ENCODE data around the gene GNG3.
"Not testable (repeated sequence)": the region's sequence is repeated elsewhere in the genome, so short reads cannot be mapped to it uniquely, and the experiment has no call there.

The GNG3 gene

DNA sequence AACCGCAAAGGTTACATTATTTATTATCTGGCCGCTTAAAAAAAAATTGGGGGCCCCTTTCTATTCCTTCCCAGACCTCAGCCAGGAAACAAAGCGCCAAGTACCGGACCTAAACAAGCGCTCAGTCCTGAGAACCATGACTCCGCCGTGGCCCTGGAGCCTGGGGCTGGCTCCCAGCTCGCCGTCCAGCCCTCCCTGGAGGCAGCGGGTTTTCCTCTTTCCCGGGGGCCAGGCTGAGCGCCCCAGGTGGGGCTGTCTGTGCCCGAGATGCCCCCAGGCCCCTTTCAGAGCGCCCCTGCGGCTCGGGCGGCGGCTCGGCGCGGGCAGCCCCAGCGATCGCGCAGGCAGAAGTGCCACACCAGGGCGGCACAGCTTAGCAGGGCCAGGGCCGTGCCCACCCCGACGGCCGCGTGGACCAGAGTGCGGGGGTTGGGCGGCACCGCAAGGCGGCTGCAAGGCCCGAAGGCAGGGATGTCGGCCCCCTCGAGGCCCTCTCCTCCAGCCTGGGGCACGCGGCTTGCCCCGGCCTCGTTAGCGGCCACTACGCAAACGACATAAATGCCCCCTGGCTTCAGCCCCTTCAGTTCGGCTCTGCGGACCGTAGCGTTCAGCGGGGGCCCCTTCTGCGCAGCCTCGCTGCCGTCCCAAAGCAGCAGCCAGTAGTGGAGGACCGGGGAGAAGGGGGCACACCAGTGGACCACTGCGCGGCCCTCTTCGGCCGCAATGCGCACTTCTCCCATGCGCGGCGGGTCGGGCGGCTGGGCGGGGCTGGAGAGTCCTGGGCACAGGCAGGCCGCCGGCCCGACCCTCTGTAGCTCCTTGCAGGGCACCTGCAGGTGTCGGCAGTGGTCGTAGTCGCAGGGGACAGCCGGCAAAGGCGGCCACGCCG is 19.7 kb upstream of the GNG3 start:
- in situ Hi-C loops (cut with MboI; ENCODE audit: low sequenced_read_pairs) = no loop called here

DNA sequence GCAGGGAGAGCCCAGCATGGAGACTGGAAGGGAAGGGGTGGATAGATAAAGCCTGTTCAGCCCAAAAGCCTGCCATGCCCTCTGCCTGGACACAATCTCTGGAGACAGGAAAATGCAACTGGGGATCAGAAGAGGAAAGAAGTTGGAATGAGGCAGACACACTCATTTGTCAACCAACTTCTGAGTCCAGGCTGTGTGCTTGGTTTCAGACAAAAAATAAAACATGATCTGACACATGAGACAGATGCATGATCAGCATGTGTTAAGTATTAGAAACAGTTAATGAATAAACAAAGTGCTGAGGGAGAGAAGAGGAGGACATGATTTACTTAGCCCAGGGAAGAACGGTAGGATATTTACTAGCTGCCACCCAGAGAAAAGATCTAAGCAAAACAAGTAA is 19.0 kb upstream of the GNG3 start:
- in situ Hi-C loops (cut with MboI; ENCODE audit: low sequenced_read_pairs) = no loop called here

DNA sequence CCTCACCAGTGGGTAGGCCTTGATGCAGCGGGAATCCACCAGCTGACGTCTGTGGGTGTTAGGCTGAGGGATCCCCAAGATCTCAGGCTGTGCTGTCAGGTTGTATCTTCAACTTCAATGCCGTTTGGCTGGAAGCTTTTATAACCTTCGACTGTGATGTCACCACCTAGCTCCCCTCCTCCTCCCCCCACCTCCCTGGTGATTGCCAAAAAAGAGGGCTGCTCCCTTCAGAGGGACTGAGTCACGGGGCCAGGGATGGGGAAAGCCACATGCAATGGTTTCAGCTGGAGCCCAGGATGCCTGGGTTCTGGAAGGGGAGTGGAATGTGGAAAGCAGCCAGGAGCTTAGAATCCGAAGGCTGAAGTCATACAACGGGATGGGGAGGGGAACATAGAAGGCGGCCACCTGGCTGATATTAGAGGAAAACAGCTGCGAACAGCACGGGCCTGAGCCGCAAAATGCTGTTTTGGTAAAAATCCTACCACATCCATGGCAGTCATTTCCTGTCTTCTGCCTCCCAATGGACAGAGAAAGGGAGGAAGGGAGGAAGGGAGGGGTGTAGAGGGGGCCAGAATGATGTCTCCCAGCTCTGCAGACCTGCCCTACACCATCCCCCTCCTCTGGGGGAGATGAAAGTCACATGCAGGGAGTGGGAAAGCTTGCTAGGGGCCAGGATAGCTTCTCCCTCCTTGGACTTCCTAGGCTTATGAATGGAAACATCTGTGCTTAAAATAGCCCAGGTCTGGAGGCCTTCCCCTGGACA is 17.9 kb upstream of the GNG3 start, which contains the start of gene LRRN4CL:
Gene LRRN4CL, minus strand, starts transcription at position 110 of the 763 bp plus-strand sequence. CDS start 1,022 bp downstream, outside the sequence.
- in situ Hi-C loops (cut with MboI; ENCODE audit: low sequenced_read_pairs) = no loop called here

DNA sequence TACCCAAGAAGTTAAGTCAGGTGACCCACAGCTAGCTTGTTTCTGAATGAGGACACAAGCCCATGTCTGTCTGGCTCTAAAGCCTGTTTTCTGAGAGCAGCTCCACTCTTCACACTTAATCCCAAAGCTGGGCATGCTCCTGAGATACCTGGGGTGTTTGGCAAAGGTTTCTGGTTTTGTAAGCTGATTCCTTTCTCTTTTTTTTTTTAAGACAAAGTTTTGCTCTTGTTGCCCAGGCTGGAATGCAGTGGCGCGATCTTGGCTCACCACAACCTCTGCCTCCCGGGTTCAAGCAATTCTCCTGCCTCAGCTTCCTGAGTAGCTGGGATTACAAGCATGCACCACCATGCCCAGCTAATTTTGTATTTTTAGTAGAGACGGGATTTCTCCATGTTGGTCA is 13.9 kb upstream of the GNG3 start:
- in situ Hi-C loops (cut with MboI; ENCODE audit: low sequenced_read_pairs) = not testable (repeated sequence)

DNA sequence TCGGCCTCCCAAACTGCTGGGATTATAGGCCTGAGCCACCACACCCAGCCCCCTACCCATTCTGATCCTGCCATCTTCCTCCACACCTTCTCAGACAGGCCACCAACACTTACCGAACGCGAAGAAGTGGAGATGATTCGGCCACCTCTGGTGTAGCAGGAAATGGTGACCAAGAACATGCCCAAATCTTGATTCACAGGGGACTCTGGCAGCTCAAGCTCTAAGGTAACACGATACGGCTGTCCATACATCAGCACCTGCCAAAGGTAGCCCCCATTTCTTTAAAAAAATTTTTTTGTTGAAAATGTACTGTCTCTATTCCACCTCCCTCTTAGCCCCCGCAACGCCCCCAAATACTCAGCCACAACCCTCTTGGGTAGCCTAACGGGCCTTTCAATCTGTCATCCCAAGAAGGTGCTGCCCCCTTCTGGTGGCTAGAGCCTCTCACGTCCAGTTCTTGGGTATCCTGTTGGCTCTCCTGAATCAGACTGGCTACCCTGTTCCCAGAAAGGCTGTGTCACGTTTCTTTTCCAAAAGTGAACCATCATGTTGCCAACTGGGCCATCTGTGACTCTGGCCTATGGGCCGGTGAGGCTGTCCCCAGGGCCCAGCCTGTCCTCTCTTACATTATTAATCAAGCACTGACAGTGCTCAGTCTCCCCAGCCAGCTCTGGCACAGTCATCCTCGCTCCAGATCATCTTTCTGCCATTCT is 12.9 kb upstream of the GNG3 start:
- in situ Hi-C loops (cut with MboI; ENCODE audit: low sequenced_read_pairs) = no loop called here

DNA sequence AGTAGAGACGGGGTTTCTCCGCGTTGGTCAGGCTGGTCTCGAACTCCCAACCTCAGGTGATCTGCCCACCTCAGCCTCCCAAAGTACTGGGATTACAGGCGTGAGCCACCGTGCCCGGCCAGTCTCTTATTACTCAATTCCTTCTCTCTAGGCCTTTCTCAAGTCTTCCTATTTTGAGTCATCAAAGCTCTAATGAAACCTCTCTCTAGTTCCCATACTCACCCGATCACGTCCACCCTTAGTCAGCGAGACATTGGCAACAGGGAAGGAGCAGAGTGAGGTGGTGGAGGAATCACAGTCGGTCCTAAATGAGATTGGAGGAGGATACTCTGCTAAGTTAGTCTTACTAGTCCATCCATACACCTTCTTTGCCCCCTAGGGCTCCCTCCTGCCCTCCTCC is 5.2 kb upstream of the GNG3 start:
- in situ Hi-C loops (cut with MboI; ENCODE audit: low sequenced_read_pairs) = no loop called here

DNA sequence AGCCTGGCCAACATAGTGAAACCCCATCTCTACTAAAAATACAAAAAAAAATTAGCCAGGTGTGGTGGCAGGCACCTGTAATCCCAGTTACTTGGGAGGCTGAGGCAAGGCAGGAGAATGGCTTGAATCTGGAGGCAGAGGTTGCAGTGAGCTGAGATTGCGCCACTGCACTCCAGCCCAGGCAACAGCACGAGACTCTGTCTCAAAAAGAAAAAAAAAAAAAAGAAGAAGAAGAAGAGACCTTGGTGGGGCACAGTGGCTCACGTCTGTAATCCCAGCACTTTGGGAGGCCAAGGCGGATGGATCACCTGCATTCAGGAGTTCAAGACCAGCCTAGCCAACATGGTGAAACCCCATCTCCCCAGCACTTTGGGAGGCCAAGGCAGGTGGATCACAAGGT is 3.6 kb upstream of the GNG3 start:
- in situ Hi-C loops (cut with MboI; ENCODE audit: low sequenced_read_pairs) = not testable (repeated sequence)

DNA sequence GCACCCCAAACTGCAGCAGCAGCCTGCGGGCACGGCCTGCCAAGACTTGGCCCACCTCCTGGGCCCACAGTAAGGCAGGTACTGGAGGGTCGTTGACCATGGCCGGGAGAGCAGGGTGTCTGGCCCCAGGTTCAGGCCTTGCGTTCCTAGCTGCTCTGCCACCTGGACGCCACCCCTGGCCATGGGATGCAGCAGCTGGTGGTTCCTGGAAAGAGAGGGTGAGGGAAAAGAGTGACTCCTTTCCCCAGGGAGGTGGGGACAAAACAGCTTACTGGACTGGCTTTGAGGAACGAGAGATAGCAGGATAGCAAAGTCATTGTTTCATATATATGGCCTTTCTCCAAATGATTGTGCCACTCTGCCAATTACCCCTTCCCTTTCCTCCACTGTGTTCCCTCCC is 2.1 kb upstream of the GNG3 start:
- in situ Hi-C loops (cut with MboI; ENCODE audit: low sequenced_read_pairs) = no loop called here

DNA sequence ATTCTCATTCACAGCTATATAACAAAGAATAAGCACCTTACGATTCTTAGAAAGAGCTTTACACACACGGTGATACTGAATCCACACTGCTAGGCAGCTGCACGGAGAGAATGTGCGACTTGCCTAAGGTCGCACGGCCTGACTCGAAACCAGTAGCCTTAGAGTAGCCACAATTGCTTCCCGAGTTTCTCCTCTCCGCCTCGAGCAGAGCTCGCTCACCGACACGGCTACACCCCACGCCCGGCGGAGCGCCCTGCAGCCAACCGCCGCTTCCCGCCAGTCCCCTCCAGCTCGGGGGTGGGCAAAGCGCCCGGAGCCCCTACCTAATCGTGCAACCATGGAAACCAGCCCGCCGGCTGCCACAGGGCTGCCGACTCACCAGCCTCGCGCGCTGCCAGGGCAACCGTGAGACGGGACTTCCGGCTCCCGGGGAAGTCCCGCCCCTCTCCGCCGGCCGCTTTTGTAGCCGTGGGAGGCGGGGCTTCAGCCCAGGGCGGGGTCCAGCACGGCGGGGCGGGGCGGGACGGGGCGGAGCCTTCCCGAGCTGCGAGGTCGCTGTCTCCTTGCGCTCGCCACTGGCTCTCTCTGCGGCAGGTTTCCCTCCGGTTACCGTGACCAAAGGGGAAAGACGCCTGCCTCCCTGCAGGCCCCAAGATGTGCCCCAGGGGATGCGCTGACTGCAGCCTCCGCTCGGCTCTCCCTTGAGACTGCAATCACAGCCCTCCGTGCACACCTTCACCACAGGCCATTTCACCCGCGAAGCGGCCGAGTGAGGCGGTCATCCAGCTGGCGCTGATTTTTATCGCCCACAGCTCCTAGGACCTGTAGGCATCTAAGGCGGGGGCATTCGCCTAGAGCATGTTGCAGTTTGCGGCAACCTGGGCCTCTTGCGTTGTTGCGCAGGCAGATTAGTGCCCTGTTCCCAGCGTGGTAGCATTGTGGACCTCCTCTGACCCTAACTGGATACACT is 1.3 kb upstream of the GNG3 start:
- in situ Hi-C loops (cut with MboI; ENCODE audit: low sequenced_read_pairs) = no loop called here

DNA sequence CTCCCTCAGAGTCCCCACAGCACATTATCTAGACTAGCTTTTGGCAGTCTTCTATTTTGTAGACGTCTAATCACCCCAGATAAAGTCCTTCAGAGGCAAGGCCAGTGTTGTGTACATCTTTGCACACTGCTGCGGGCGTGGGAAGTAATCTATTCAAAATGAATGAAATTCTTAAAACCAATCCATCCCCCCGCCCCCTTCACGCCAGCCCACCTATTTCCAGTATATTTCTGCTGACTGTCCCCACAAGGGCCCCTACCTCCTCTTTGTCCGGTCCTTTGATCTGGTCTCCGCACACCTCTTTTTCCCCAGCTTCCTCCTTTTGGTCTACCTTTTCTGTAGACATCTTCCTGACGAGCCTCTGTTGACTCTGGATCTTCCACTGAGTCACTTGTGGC is 627 bp upstream of the GNG3 start:
- in situ Hi-C loops (cut with MboI; ENCODE audit: low sequenced_read_pairs) = no loop called here

DNA sequence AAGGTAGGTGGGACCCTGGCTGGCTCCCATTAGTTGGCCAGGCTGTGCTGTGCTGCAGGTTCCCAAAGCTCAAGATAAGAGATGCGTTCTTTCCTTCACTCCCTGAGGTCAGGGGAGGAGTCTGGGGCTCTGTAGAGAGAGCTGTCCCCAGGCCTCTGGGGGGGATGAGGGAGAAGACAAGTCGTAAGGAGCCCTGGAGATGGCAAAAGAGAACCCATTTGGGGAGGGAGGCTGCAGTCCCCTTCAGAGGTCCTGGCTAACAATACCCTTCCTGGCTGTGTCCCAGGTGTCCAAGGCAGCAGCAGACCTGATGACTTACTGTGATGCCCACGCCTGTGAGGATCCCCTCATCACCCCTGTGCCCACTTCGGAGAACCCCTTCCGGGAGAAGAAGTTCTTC is 916 bp downstream of the GNG3 start:
- in situ Hi-C loops (cut with MboI; ENCODE audit: low sequenced_read_pairs) = no loop called here

DNA sequence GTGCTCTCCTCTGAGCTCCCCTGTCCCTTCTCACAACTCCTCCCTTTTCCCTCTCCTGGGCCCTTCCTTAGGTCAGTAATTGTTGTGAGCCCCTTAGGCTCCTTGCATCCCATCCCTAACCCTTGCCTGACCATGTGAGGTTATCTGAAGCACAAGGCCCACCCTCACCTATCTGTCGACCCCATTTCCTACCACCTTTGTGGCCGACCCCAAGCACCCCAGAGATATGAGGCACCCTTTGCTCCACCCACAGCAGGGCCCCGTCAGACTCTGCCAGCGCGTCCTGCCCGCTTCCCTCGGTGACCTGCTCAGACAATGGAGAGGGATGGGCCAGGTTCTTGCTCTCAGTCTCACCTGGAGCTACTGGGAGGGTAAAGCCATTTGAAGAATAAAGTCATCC is 1.3 kb downstream of the GNG3 start:
- in situ Hi-C loops (cut with MboI; ENCODE audit: low sequenced_read_pairs) = no loop called here

DNA sequence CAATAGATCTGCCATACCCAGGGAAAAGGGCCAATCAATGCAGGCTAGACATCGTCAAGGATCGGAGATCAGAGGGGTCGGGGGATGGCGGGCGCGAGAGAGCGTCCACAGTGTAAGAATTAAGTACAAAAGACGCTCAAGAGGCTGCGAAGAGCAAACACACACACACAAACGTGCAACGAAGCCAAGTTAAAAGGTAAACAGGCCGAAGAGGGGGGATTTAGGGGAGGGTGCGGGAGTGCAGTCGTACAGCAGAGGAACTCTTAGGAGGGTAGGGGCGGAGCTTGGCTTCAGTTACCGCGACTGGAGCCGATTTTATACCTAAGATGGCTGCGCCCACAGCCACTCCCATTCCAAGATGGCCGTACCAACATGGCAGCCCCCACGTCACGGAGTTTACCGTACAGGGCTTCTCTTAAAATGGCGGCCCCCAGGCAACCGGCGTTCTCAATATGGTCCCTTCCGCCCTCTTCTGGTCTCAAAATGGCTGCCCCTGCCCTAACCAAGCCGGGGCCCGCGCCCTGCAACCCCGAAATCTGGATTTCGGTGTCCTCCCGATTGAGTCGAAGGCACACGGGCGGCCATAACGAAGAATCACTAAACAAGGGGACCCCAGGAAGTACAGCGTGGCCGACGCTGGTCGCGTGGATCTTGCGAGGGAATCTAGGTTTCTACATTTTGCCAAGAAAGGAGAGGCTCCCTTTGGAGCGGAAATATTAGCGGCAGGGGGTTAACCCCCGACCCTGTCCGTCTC is 1.9 kb downstream of the GNG3 start:
- in situ Hi-C loops (cut with MboI; ENCODE audit: low sequenced_read_pairs) = no loop called here

DNA sequence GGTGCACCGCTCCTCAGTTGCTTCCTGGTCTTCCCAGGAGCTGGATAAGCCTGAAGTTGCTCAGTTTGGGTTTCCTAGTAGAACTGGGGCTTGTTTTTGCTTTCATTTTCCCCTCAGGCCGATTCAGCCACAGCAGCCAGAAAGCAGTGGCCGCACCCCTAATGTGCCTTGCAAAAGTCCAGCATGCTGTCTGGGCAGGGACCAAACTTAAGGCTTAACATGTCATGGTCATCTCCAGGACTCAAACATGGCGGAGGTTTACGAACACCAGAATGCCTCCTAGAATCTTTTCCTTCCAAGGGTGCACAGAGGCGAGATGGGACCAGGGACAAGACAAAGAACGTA is 2.5 kb downstream of the GNG3 start:
- in situ Hi-C loops (cut with MboI; ENCODE audit: low sequenced_read_pairs) = no loop called here

DNA sequence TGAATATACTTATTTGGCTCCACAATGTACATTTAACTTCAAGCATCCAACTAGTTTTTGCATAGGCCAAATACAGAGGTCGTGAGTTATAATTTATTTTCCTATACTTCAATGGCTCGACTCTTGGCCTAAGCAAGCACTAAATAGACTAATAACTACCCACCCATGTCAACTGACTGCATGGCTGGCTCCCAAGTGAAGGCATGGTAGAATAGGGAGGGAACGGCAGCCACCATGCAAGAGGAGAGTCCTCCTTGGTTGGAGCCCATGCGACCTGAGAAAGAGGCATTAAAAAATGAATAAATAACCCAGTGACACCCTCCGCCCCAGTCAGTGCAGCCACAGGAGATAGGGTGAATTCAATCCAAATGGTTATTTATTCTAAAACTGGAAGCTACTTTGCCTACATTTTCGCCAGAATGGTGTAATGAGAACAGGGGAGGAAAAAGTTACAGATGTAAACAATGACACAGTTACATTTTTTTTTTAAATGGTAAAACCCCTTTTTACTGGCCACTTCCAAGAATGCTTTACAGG is 4.9 kb downstream of the GNG3 start:
- in situ Hi-C loops (cut with MboI; ENCODE audit: low sequenced_read_pairs) = no loop called here

DNA sequence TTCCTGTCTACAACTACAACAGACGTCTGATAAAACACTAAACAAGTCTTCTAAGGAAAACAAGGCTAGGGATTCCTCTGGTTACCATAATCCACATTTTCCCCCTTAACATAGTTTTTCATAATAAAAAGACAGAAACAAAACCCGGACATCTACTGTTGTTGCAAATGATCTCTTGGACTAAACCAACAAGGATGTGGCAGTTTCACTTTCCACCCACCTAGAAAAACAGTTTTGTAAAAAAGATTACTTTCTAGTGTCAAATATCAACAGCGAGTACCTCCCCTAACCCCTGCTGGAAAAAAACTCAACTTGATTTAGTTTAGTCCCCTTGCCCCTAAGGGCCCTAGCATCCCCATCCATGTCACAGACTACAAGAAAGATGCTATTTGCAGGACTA is 5.4 kb downstream of the GNG3 start:
- in situ Hi-C loops (cut with MboI; ENCODE audit: low sequenced_read_pairs) = no loop called here

DNA sequence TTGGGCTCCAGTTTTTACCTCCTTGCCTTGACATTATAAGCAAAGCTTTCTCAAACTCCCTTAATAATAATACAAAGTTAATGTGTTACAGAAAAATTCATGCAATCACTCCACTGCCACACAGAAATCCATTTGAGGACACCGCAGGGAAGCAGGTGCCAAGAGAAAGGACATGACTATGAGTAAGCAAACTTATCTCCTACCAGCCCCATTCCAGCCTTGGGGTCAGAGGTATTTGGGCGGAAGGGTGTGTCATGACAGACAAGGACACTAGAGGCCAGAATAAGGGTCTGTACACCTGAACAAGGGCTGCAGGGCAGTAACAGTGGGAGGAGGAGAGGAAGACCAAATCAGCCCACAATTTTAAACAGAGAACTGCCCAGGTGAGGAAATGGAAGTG is 5.9 kb downstream of the GNG3 start:
- in situ Hi-C loops (cut with MboI; ENCODE audit: low sequenced_read_pairs) = no loop called here

DNA sequence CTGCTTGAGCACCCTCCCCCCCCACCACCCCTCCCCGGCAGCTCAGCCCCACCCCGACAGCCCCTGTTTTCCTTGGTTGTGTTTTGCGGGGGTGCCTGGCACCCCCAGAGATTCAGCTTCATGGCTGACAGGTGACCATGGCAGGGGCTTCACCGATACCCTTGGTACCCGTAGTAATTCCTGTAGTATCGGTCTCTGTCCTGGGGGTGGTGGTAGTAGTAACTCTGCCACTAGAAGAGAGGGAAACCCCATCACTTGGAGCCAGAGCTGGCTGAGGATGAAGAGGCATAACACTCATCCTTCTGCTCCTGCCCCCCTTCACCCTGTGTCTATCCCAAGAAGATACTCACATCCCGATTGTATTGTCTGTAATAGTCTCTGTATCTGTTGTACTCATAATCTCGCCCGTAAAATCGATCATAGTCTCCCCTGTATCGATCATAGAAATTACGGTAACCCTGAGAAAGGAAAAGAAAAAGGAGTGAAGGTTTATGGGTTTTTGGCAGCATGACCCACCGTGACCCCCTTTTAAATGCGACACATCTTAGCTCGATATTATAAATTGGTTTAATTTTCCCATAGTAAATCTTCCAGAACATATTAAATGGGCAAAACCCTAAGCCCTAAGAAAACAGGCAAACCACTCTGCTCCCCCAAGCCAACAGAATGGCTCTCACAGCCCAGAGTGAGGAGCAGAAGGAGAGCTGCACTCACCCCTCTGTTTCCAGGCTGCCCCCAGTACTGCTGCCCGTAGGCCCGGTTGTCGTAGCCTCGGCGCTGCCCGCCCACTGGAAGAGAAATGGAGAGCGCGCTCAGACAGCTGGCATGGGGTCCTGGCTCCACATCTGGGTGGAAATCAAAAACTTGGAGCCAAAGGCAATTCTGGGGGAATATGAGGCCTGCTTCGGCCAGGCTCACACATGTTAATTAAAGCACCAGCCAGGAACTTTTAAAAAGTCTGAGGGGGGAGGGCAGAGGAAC is 8.0 kb downstream of the GNG3 start:
- in situ Hi-C loops (cut with MboI; ENCODE audit: low sequenced_read_pairs) = no loop called here
